AG08395 (cell line): ENCODE results near the gene SLC35G1.
A peak's percentile ranks its signal among the peaks of the same experiment; 100 is the strongest.

ENCODE experiments used
- DNase-seq: peaks from one replicate; pipeline ENCODE4 v3.0.0; 2012; ENCODE audit warnings: mixed read lengths, low spot score

SLC35G1 gene

DNA sequence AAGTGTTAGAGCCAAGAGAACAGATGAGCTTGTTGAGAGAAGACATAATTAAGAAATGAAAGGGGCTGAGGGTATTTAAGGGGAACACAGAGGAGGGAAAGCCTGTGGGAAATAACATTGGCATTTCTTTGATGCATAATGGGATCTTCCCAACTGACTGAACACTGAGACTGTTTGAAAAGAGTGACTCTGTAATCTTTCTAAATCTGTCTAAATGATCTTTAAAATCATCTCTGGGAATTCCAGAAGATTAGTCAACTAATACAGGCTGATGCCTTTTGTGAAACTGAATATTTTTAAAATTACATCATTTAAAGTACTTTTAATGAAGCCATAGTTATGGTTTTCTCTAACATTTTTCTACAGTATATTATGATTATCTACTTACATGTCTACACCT lies 17.4 kb upstream of the SLC35G1 start:
- DNase-seq, result peak; percentile 18

DNA sequence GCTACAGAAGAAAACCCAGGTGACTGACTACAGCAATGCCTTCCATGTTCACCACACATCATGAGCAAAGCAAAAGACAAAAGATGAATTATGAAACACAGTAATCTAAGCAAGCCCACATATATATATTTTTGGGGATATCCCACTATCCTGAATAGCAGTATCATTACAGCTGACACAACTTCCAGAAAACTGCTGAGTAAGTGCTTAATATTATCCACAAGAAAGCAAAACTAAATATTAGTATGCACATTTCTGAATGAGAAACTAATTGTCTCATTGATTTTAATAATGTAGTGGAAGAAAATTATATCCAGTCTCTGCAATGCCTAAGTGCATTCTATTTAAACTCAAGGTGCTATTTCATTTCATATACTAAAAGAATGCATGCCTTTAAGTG lies 14.5 kb upstream of the SLC35G1 start:
- no peak for DNase-seq

DNA sequence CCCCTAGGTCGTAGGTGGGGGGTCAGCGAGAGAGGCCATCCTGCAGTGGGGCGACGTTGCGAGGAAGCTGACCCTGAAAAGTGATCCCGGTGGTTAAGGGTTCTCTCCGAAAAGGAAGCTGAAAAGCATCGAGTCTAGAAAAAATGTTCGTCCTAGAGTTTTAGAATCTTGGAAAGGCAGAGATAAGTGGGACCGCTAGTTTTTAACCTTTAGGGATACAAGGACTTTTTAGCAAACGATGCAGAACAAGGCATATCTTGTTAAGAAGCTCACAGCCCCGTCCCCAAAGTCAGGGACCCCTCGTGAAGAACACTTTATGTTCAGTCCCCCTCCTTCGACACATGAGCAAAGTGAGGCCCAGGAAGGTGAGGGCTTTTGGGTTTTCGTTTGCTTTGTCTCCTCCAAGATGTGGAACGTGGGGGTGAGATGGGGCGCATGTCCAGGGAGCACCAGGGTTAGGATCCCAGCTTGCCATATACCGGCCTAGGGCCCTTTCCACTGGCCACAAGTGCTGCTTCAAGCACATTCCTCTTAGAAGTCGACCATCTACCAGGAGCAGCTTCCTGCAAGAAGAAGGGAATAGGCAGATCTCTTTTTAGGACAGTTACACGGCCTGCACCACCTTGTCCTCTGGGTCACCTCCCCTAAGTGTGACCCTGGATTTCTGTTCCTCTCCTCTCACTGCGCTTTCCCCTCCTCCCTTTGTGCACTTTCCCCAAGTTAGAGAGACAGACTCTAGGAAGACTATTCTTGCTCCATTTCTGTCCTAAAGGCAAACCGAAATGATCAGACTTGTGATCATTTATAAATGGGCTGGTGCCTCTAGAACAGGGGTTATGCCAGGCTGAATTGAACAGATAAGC lies 969 bp downstream of the SLC35G1 start:
- DNase-seq, result peak; percentile 24

DNA sequence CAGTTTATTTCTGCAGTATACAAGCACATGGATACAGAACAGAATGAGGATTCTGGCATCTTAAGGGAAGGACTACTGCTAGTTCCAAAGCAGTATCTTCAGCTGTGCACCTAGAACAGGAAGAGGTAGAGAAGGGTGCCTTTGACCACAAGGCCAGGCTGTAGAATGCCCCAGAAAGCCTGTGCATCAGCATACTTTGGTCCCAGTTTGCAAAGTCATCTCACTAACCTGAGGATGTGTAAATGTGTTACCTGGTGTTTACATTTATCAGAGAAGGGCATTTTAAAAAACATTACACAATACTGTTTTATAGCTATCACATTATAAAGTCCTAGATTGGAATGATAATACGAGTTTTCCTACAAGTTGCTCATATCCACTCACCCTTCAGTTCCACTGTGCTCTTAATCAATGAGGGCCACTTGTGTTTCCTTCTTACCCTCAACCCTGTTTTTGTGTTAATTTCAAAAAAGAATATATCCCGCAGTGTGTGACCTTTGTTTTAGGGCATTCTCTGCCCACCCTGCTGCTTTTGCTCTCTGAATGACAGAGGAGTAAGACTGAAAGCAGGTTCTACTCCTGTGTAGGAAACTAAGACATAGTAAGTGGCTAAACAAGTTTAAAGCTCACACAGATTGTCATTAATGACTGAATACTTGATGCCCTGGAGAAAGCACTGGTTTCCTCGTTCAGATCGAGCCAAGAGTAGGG lies 3.4 kb downstream of the SLC35G1 start:
- DNase-seq, result no peak

DNA sequence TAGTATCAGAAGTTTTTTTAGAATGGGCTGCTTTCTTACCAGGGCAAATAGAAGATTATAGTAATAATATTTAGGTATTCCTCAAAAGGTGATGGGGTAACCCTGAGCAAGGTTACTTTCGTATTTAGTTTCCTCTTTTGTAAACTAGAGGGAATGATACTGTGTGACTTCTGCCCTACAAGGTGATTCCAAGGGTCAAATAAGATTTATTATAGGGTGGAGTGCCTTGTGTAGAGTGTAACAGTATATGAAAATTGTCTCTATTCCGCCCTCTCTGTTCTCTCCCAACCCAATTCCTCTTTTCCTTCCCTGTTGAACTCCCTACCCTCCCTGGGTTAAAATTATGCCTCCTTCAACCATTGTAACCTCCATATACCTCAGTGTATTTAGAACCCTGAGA lies 5.3 kb downstream of the SLC35G1 start:
- DNase-seq, result no peak

DNA sequence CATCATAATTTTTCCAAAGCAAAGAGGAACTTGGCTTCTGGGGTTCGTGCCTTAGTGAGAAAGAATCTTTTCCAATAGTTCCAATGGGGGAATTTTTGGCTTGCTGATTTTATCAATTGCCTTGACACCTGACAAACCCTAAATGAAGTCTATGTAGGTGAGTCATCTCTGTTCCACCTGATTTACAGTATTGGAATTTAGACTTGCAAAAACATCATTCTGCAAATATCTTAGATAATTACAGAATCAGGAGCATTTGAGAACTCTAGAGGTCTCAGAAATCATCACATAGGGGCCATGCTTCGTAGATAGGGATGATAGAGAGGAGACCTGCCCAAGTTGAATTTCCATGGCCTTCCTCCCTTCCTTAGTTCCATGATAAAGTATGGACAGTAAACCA lies 9.3 kb downstream of the SLC35G1 start:
- DNase-seq, result no peak

DNA sequence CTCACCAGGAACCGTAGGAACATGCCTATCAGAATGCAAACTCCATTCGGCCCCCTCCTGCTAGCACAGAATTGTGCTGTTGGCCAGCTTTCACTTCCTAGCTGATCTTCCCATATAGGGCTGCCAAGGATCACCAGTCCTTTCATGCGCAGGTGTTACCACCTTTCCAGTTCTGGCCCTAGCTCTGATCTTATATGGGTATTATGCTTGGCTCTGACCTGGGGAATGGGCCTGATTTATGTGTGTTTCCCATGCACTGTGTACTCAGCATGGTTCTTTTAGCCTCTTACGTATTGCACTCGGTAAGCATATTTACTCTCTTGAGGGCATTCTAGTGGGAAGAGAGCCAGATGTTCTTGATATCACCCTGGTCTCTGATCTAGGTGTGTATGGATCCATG lies 11.1 kb downstream of the SLC35G1 start:
- DNase-seq, result no peak

DNA sequence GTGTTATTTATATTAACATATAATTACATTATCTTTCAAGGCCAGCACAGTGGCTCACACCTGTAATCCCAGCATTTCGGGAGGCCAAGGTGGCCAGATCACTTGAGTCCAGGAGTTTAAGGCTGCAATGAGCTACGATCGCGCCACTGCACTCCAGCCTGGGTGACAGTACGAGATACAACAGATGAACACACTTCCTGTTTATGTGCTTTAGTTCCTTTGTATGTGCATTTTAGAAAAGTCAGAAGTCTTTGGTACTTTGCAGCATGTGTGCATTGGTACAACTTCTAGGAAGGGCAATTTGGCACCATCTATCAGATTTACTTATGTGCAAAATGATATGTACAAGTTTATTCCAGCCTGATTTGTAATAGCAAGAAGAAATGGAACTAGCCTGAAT lies 13.3 kb downstream of the SLC35G1 start:
- DNase-seq, result no peak

DNA sequence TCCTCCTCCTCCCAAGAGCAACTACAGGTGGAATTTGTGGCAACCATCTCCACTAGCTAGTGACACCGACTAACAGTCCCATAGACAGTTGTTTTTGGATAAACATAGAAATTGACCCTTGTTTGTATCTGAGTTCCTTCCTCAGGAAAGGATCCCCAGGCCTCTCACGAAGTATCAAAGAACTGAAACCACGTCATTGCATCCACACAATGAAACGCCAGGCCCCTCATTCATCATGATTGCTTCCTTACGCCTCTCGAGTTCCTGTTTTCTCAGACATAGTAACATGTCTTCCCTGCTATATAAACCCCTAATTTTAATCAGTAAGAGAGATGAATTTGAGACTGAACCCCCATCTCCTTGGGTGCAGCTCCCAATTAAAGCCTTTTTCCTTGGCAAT lies 18.1 kb downstream of the SLC35G1 start:
- DNase-seq, result no peak

DNA sequence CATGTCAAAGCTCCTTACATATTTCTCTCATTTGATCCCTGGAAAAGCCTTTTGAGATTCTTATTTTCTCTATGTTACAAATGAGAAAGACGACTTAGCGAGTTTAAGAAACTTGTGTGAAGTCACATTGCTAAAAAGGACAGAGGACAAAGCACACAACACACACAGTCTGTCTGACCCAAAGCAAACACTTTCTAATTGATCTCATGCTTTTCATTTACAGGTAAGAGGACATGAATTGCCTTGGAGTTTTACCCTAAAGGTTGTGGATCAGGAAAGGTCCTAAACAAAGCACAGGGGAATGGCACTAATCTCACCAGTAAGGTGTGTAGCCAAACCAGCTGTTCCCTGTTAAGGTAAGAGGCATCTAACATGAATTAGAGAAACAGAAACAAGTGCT lies 18.7 kb downstream of the SLC35G1 start:
- DNase-seq, result no peak

DNA sequence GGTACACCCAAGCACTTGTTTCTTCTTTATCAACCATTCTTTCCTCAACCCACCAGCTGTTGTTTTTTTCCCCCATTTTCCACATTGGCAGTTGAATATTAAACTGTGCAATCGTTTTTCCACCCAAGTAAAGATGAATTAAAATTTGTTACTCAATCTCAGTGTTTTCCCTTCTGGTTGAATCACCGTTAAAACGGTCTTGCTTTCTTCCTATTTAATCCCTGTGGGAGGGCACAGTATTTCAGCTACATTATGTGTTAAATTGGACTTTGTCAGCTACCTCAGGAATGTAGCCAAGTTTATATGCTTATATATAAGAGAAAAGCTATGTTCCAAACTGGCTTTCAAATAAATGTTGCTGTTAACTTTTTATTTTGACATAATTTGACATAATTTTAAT lies 19.9 kb downstream of the SLC35G1 start:
- DNase-seq, result no peak

DNA sequence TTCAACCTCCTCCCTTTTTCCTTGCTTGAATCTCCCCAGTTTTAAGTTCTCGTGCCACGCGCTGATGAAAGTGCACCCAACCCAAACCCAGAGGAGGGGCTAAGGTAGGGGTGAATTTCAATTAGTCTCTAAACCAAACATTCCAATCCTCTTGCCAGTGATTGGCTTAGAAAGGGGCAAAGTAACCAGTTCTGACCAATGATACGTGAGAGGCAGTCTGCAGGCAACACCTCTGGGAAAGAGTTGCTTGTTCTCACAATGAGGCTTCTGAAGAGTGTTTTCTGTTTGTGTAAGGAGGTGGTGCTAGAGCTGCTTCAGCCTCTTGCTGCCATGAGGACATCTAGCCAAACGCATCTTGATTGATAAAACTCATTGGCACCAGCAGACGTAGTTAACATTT lies 21.8 kb downstream of the SLC35G1 start:
- no peak for DNase-seq

DNA sequence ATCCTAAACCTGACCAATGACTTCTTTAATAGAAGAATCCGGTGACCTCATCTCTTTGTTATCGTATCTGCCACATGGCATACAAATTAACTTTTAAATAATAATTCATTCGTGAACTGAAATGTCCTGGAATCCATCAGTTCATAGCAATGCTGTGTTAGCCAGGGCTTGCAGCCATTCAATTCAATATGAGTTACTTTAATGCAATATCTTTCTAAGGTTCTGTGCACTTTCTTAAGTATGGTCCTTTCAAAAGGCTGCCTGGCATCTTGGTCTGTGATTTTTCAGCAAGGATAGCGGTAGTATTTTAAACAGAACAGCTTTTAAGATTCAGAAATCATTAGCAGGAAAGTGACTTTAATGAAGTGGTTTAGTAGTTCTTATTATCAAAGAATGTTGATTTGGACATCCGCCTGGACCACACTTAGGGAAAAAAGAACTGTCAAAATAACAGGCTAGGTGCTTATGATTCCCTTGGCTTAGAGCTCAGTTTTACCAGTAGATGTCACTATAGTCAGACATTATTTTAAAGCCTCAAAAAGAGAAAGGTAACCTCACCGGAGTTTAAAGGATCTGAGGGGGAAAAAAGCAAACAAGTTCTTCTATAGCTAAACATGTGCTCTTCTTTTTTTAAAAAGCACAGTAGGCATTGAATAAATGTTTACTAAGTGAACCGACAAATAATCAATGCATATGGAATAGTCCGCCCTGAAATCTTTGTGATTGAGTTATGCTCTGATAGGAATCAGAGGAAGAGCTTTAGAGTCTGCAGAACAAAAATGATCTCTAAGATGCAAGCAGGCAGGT lies 22.7 kb downstream of the SLC35G1 start:
- DNase-seq, result peak; percentile 42

DNA sequence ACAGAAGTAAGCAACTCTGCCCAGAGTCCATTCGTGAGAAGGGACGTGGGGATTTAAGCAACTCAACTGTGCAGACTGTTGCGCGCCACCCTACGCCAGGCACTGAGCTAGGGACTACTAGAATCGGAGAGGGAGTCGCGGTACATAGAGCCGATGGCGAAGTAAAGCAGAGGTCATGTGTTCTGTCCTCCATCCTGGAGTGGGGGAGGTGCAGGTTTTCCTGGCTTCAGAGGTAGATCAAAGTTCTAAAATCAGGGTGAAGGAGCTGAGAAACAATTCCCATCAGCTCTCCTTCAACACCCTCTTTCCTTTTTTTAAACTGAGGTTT lies 23.2 kb downstream of the SLC35G1 start:
- DNase-seq, result no peak

DNA sequence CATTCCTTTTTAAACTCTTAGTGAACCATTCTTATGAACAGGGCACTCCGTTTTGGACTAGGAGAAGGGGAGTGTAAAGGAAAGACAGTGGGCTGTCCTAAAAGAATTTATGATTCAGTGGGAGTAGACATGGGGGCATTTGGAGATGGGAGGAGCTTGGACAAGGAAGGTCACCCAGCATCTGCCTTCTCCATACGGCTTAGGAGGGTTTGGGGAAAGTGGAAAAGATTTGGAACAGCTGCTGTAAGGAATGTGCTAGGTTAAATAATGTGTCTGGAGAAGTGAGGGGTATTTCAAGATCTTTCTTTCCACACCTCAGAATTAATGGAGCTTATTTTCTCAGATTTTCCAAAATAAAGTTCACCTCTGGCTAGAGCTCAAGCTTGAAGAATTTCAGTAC lies 24.0 kb downstream of the SLC35G1 start:
- DNase-seq, result no peak

DNA sequence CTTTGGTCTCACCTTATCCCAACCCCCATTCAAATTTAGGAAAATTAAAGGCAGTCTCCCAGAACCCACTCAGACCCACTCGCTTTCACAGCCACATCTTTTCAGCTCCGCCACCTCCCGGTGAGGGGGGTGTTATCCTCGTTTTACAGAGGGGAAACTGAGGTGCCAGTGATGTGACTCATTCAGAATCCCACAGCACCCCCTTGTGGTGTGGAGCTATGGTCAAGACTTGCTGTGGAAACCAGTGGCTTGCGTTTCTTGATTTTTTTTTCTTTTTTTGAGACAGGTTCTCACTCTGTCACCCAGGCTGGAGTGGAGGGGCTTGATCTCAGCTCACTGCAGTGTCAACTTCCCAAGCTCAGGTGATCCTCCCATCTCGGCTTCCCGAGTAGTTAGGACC lies 27.6 kb downstream of the SLC35G1 start:
- DNase-seq, result no peak

DNA sequence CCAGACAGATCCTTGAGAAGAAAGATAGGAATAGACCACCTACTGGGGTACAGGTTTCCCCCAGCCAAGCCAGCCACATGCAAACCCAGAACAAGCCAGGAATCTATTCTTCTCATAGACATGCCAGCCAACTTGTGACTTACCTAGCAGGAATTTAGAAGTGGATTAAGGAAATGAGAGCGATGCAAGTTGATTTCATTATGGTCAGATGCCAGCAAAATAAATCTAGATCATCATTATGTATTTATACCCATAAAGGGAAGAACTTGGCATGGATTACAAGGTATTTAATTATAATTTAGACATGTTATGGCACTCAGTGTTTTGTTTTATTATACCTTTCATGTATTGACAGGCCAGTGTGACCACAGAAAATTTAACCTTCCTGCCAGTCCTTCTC lies 32.8 kb downstream of the SLC35G1 start:
- DNase-seq, result no peak

DNA sequence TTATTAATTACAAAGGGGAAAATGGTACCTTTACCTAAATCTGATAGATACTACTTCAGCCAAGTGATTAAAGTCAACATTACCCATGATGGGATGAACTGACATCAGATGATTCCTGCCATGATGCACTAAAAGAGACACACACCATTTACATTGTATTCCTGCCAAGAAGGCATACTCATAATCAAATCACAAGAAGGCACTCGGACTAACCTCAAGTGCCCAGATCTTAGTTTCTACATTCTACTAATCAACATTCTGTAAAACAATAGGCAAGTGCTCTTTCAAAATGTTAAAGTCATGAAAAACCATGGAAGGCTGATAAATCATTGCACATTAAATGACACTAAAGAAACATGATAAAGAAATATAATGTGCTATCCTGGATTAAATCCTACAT lies 44.4 kb downstream of the SLC35G1 start:
- no peak for DNase-seq

DNA sequence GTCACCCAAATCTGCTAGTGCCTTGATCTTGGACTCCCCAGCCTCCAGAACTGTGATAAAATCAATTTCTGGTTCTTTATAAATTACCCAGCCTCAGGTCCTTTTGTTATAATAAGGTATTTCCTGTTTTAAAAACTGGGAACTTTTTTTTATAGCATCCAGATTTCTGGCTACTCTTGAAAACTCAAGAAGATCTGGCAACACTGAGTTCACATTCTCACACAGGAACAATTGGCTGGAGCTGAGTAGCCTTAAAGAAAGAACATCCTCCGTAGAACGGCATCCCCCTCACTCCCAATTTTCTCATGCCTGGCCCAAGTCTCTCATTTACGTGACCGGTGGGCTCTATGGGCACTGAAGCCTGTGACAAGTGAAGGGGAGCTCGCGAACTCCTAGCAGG lies 47.1 kb downstream of the SLC35G1 start:
- no peak for DNase-seq

DNA sequence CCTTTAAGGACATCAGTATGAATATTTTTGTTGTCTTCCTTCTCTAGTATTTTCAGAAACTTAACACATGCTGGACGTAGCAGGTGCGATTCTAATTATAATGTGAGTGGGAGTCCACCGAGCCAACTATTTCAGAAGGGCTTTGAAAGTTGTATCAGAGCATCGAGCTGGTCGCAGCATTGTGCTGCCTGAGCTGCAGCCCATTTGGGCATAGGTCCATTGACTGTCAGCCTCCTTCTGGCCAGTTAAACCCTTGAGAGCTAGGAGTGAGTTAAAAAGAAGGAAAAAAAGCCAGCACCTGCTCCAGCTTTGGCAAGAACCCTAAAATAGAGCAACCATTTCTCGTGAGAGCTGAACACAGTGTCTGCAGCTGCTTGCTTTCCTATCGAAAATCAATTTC lies 47.8 kb downstream of the SLC35G1 start:
- DNase-seq, result no peak

DNA sequence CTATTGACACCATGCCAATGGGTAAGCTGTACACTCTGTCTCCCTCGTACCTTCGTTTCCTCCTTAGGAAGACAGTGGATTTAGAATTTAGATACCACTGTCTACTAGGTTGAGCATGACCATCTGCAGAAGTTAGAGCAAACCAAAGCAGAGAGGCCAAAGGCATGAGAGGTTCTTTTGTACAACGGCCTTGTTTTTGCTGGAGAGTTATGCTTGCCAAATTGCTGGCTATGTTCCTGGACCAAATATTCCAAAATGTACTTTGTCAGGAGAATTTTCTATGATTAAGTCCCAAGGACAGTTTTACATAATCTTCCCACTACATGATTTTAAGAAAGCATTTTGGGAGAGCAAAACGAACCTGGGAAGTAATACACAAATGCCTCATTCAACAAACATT lies 52.0 kb downstream of the SLC35G1 start:
- no peak for DNase-seq

DNA sequence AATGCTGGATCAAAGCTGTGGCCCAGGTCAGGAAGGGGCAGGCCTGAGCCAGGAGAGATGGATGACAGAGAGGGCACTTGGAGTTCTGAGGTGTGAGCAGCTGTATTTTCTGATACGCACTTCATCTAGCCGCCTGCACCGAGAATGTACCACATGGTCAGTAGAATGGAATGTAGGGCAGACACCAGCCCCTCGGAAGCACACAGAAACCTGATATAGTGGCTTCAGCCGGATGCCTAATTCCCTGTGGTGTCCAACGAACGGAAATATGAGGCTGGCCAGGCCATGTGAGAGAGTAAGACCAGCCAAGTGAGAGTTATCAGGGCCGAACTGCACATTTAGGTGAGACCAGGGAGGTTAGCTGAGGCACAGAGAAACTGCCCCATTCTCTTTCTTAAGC lies 53.3 kb downstream of the SLC35G1 start:
- peak; percentile 70 for DNase-seq

DNA sequence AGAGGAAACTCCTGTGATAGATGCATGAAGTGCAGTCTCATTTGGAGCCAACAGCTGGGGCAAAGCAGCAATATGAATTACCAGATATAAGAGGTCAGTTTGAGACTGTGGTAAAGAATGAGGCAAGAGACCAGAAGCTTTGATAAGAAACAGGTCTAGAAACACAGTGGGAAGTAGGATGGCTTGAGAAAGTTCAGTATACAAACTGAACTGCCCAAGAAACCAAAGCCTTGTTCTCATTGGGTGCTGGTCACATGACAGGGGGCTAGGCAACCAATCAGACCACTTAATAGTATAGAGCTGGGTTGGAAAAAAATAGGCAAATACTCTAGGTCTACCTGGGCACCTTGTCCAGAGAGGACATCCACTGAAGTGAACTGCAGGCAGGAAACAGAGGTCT lies 53.7 kb downstream of the SLC35G1 start:
- no peak for DNase-seq
